Stimulated activated CD8-positive, alpha-beta memory T cell treated with anti-CD3 and anti-CD28 coated beads, Interleukin-7, amount 100 ng/mL, for 1 hour (primary cell): ENCODE measurements around the gene NCAN.

Source experiments
- DNase-seq, 2 donors: peaks; one replicate each; pipeline ENCODE4 v3.0.0-alpha.2; 2020; ENCODE audit warnings: low read depth in 2 of 2

Gene NCAN

DNA sequence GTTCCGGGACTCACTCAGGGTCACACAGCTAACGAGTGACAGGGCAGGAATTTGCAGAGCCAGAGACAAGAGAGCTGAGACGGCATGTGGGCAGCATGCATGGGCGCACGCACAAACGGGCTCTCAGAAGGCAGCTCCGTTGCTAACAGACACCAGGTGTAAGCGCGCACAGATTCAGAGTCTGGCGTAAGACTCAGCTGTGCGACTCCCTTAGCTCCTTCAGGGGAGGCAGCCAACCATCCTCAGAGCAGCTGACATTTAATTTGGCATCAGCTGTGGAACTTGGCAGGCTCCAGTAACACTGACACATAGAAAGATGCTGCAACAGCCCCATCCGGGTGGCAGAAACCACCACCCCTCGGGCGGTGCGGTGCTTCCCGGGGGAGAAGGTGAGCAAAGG lies 68.8 kb downstream of the NCAN start:
- DNase-seq, result no peak

DNA sequence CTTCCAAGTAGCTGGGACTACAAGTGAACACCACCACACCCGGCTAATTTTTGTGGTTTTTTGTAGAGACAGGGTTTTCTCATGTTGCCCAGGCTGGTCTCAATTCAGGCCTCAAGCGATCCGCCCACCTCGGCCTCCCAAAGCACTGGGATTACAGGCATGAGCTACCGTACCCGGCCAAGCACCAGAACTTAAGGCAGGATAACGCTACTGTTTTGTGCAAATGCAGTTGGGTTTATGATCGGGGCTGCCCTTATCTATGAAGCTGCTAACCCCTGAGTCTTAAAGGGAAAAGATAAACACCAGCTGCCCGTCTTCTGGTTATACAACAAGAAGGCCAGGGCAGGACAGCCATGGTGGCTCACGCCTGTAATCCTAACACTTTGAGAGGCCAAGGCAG lies 73.9 kb downstream of the NCAN start:
- no peak for DNase-seq

DNA sequence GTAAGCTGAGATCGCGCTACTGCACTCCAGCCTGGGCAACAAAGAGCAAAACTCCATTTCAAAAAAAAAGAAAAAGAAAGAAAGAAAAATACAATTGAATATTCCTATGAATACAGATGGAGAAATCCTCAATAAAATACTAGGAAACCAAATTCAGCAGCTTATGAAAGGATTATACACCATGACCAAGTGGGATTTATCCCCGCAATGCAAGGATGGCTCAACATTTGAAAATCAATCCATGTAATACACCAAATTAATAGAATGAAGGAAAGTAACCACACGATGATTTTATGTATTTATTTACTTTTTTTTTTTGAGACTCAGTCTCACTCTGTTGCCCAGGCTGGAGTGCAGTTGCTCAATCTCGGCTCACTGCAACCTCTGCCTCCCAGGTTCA lies 80.8 kb downstream of the NCAN start:
- no peak for DNase-seq

DNA sequence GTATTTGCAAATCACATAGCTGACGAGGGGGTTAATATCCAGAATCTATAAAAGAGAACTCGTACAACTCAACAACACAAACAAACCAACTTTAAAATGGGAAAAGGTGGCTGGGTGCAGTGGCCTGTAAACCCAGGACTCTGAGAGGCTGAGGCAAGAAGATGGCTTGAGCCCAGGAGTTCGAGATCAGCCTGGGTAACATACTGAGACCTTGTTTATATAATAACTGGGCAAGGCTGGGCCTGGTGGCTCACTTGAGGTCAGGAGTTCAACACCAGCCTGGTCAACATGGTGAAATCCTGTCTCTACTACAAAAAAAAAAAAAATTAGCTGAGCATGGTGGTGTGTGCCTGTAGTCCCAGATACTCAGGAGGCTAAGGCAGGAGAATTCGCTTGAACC lies 83.2 kb downstream of the NCAN start:
- DNase-seq, result no peak

DNA sequence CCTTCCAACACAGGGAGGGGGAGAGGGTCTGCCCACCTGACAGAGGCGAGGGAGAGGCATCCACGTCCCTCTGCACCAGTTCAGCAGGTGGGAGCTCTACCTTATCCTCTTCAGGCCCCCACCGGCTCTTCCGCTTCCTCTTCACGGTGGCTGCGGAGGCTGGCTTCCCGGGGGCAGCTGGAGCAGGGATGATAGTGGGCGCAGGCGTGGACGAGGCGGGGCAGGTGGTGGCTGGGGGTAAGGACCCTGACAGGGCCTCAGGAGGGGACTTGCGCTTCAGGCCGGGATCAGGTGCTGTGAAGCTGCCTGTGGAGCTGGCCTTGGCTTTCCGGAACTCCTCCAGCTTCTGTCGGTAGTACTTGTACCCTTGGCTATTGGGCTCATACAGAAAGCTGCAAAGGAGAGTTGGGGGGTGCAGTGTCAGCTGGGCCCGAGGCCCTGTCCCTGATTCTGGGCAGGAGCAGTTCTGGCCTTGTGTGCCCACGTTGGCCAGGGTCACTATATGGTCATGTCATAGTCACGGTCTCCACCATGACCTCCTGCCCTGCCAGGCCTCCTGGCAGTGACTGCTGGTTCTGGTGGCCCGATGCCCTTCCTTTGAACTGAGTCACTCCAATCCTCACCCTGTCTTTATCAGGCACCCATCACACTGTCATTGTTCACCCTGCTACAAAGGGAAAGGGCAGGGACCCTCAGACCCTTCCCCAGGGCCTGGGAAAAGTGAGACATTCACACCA lies 85.4 kb downstream of the NCAN start:
- no peak for DNase-seq

DNA sequence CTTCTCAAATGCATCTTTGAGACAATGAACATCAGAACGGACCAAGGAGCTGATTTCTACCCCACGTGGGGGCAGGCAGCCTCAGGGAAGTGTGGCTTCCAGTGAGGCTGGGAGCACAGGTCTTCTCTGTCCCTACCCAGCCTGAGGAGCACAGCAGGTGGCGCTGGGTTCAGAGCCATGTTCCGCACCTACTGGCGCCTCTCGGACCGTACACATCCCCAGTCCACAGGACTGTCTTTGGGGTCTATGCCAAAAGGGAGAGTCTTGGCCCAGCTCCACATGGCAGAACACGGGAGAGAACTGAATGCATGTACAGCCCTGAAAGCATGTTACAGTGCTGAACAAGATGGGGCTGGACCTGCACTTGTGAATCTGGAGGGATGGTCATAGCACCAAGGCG lies 86.0 kb downstream of the NCAN start:
- DNase-seq, result no peak

DNA sequence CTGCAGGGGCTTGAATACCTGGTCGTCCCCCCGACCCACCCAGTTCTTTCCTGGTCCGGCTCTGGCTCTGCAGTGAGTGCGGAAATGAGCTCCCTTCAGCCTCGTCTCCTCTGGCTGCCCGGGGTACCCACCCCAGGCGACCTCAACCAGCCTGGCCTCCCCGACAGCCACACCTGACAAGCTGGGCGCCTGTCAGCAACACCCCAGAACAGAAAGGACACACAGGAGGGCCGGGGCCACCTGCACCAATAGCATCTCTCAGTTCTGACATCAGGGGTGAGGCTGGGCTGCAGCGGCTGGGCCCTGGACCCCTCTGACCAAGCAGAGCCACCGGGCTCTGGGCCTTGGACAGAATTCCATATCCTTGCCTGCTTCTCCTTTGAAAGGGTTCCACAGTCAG lies 88.9 kb downstream of the NCAN start:
- DNase-seq, result no peak
